Ascending aorta (tissue), 2 donors: Measurements from ENCODE around the gene GRAMD4. TPM values are rescaled to one million over a fixed set of nuclear protein-coding genes. Genes with fewer than 3 reads are reported as not detected.

Source experiments
- DNase-seq, 2 donors: peaks; one replicate each; pipeline ENCODE4 v3.0.0-alpha.2; 2019; ENCODE audit warnings: low spot score in 2 of 2
- H3K27ac ChIP-seq, 2 donors: fragments of 200-600 bp; sonication (generic); one replicate each; pipeline ENCODE4 v1.5.1; 2016 to 2017; ENCODE audit warnings: mild to moderate bottlenecking in 1 of 2
- H3K27me3 ChIP-seq: fragments of 200-600 bp; sonication (generic); one replicate; pipeline ENCODE4 v1.5.1; 2017
- H3K36me3 ChIP-seq, 2 donors: fragments of 200-600 bp; sonication (generic); one replicate each; pipeline ENCODE4 v1.5.1; 2016
- H3K4me1 ChIP-seq, 2 donors: fragments of 200-600 bp; sonication (generic); one replicate each; pipeline ENCODE4 v1.5.1; 2016 to 2017; ENCODE audit warnings: mild to moderate bottlenecking in 1 of 2
- H3K4me3 ChIP-seq, 2 donors: fragments of 200-600 bp; sonication (generic); one replicate each; pipeline ENCODE4 v1.5.1; 2016 to 2017; ENCODE audit warnings: mild to moderate bottlenecking in 1 of 2
- H3K9me3 ChIP-seq, 2 donors: fragments of 200-600 bp; sonication (generic); one replicate each; pipeline ENCODE4 v1.5.1; 2016
- intact Hi-C: fragments of 100-400 bp; cut with DNase I; formaldehyde crosslinking; loops from one replicate; pipeline ENCODE4 v1.15.1; 2023
- total RNA-seq: library from RNA; depleted of rRNA; stranded (reverse); fragments of >200 nt; gene quantifications from one replicate; pipeline ENCODE4 v1.1.0, GENCODE V29; 2016
- TF ChIP-seq, protein P1 (sequence below), 3 experiments: fragments of 200-600 bp in 2 of 3; fragments of 450-650 bp in 1 of 3; sonication (generic) in 2 of 3; IDR thresholded peaks; one replicate each; pipeline ENCODE4 v1.5.1; 2016 to 2019; ENCODE audit warnings: antibody characterized with exemption in 3 of 3, mild to moderate bottlenecking in 1 of 3, moderate library complexity in 1 of 3

Gene GRAMD4, protein sequence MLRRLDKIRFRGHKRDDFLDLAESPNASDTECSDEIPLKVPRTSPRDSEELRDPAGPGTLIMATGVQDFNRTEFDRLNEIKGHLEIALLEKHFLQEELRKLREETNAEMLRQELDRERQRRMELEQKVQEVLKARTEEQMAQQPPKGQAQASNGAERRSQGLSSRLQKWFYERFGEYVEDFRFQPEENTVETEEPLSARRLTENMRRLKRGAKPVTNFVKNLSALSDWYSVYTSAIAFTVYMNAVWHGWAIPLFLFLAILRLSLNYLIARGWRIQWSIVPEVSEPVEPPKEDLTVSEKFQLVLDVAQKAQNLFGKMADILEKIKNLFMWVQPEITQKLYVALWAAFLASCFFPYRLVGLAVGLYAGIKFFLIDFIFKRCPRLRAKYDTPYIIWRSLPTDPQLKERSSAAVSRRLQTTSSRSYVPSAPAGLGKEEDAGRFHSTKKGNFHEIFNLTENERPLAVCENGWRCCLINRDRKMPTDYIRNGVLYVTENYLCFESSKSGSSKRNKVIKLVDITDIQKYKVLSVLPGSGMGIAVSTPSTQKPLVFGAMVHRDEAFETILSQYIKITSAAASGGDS
- 20.2 TPM for total RNA-seq

DNA sequence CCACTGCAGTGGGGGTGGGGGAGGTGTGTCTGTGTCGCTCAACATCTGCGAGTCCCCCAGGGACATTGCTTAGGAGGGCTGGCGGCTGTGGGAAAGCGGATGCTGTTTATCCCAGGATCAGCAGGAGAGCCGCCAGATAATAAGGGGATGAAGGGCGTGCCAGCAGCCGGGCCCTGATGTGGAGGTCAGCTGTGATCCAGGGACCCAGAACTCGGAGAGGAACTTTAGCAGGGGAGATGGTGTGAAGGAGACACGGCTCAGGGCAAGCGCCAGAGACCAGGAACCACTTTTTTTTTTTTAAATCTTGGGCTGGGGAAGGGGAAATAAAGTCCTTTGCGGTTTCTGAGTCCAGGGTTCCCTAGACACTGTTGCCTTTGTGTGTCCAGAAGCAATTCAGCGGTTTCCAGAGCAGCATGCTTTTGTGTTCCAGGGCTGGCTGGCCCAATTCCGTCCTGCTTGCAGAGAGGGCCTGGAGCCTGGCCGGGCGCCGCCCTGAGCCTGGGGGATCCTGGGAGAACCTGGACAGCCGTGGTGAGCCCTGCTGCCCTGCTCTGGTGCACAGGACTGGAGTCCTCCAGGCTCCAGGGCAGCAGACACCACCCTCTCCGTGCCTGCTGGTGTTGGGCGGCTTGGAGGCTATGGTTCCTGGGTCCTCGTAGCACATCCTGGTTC, at the start of gene GRAMD4:
Gene GRAMD4 (plus strand): TSS at position 557 of the 672 bp plus-strand sequence. CDS start 6,414 bp downstream, outside the sequence.
- TF ChIP-seq, protein P1, sequence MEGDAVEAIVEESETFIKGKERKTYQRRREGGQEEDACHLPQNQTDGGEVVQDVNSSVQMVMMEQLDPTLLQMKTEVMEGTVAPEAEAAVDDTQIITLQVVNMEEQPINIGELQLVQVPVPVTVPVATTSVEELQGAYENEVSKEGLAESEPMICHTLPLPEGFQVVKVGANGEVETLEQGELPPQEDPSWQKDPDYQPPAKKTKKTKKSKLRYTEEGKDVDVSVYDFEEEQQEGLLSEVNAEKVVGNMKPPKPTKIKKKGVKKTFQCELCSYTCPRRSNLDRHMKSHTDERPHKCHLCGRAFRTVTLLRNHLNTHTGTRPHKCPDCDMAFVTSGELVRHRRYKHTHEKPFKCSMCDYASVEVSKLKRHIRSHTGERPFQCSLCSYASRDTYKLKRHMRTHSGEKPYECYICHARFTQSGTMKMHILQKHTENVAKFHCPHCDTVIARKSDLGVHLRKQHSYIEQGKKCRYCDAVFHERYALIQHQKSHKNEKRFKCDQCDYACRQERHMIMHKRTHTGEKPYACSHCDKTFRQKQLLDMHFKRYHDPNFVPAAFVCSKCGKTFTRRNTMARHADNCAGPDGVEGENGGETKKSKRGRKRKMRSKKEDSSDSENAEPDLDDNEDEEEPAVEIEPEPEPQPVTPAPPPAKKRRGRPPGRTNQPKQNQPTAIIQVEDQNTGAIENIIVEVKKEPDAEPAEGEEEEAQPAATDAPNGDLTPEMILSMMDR (IDR thresholded peaks at IDR 0.05): no peak
- DNase-seq: no peak
- H3K4me1 ChIP-seq: peaks cover 0 to 11% of the 10 kb centered on the region in 2 donors
- no peaks in the 10 kb centered on the region for H3K36me3 ChIP-seq
- no peak within 1 kb of the TSS for H3K4me3 ChIP-seq
- no peaks in the 10 kb centered on the region for H3K9me3 ChIP-seq
- H3K27ac ChIP-seq: peak within 1 kb of the TSS; percentile 20 to 38
- no peaks in the 10 kb centered on the region for H3K27me3 ChIP-seq
- intact Hi-C loops: no loop called here

DNA sequence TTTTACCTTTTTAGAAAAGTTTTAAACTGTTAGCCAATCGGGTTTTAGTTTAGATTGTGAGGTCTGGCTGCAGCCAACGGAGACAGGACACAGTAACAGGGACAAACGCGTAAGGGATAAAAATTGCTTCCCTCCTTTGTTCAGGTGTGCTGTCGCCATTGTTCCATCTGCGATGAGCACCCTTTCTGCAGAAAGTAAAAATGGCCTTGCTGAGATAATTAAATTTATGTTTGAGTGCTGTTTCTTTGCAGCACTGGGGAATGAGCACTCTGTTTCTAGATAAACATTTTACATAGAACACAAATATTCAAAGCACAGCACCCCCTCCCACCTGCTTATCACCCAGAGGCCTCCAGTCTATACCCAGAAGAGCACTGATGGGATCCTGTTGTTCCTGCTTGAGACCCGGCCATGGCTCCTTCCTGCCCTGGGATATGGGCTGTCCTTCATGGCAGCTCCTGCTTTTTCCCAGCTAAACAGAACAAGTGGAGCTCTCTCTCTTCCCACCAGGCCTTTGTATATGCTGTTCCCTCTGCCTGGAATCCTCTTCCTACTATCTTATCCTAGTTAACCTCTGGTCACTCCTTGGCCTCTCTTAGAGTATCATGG, 48.4 kb upstream of the GRAMD4 start:
- Histone ChIP-seq H3K4me1 (peaks cover 0 to 5% of the 10 kb centered on the region in 2 donors), H3K27me3 (no peaks in the 10 kb centered on the region), H3K9me3 (peaks cover 0 to 10% of the 10 kb centered on the region in 2 donors), H3K4me3 (no peak overlapping the region), H3K27ac (no peak overlapping the region), H3K36me3 (no peaks in the 10 kb centered on the region)
- TF ChIP-seq, protein P1 (IDR thresholded peaks at IDR 0.05): no peak
- DNase-seq: no peak
- intact Hi-C loops: no loop called here

DNA sequence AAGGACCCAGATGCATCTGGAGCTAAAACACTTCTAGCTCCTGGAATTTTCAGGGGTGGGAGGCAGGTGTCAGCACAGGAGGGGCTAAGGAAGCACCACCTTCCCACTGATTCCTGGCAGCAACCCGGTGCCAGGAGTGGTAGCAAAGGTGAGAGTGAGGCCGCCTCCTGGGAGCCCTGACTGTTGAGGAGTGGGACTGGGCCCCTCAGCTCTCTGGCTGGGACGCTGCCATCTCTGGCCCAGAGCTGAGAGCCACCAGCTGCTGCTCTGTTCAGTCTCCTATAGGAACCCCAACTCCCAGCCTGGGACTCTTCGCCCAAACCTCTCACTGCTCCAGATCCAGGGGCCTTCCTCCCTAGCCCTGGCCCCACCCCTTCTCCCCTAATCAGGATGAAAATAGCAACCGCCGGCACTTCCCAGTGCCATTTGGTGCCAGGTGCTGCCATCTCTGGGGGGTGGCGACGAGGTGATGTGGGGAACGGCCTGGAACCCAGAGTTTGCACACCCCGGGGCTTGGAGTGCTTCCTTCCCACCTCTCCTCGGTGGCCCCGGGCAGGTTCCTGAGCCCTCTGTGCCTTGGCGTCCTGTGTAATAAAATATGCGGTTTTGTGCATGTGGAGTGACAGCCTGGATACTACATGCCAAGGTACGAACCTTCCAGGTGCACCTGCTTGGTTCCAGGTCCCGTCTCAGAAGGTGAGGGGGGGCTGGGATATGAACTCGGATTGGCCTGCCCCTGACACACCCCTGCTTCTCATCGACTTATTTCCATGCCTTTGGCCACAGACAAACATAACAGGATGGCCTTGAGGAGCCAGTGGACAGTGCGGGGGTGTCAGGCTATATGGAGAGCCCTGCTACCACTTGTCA, 47.0 kb upstream of the GRAMD4 start:
- peaks cover 5 to 12% of the 10 kb centered on the region in 2 donors for H3K4me1 ChIP-seq
- DNase-seq: no peak
- no peaks in the 10 kb centered on the region for H3K27me3 ChIP-seq
- peaks cover 0 to 10% of the 10 kb centered on the region in 2 donors for H3K9me3 ChIP-seq
- intact Hi-C loops: no loop called here
- TF ChIP-seq, protein P1 (IDR thresholded peaks at IDR 0.05): no peak
- H3K36me3 ChIP-seq: no peaks in the 10 kb centered on the region
- no peak overlapping the region for H3K4me3 ChIP-seq
- H3K27ac ChIP-seq: no peak overlapping the region

DNA sequence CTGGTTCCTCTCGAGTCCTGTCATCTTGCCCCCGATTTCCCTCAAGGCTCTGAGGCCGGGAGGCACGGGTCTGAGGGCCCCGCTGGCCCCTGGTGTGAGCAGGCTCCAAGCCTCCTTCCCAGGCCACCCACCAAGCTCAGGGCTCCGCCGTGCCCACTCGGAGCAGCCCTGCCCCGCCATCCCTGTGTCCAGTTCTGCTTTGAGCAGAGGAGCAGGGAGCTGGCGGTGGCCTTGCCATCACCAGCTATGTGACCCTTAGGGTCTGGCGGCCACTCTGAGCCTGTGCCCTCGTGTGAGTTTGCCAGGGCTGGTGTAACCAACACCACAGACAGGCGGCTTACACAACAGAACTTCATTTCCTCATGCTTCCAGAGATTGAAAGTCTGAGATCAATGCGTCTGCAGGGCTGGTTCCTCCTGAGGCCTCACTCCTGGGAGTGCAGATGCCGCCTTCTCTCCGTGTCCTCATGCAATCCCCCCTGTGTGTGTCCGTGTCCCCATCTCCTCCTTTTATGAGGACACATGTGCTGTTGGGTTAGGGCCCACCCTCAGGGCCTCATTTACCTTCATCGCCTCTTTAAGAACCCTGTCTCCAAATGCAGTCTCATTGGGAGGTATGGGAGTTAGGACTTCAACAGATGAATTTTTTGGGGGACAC, 46.3 kb upstream of the GRAMD4 start:
- intact Hi-C loops: no loop called here
- H3K27me3 ChIP-seq: no peaks in the 10 kb centered on the region
- no peak overlapping the region for H3K27ac ChIP-seq
- no peak for DNase-seq
- no peak overlapping the region for H3K4me3 ChIP-seq
- peaks cover 8 to 20% of the 10 kb centered on the region in 2 donors for H3K4me1 ChIP-seq
- H3K9me3 ChIP-seq: peaks cover 0 to 10% of the 10 kb centered on the region in 2 donors
- H3K36me3 ChIP-seq: no peaks in the 10 kb centered on the region
- TF ChIP-seq, protein P1 (IDR thresholded peaks at IDR 0.05): no peak
